Lung (tissue), 12 donors: ENCODE results near the gene PRDM12. TPM values are rescaled to one million over a fixed set of nuclear protein-coding genes. Genes with fewer than 3 reads are reported as not detected.

ENCODE experiments used
- ATAC-seq: fragments of 200-7000 bp; cut with Tn5 transposase; one replicate; pipeline ENCODE4 v1.9.1; 2020; ENCODE audit warnings: moderate number of reproducible peaks; ENCODE audit not compliant: insufficient read depth, low FRiP score
- DNase-seq, 3 donors: peaks; one replicate each; pipeline ENCODE4 v3.0.0-alpha.2; 2013 to 2017
- H3K27ac ChIP-seq, 2 donors: one replicate each; pipeline ENCODE4 v1.5.1; 2013; ENCODE audit warnings: mild to moderate bottlenecking in 2 of 2, moderate library complexity in 2 of 2, control low read depth in 1 of 2, inconsistent platforms in 1 of 2, low read depth in 1 of 2, low read length in 1 of 2
- H3K27me3 ChIP-seq, 3 donors: one replicate each; pipeline ENCODE4 v1.5.1; 2013; ENCODE audit warnings: low read length in 2 of 3; ENCODE audit not compliant: control insufficient read depth in 3 of 3, insufficient read depth in 3 of 3
- H3K36me3 ChIP-seq, 4 donors: one replicate each; pipeline ENCODE4 v1.5.1; 2013; ENCODE audit warnings: low read length in 4 of 4, mild to moderate bottlenecking in 1 of 4, moderate library complexity in 1 of 4; ENCODE audit not compliant: control insufficient read depth in 4 of 4, insufficient read depth in 4 of 4
- H3K4me1 ChIP-seq, 5 donors: one replicate each; pipeline ENCODE4 v1.5.1; 2013; ENCODE audit warnings: low read length in 5 of 5, mild to moderate bottlenecking in 2 of 5, moderate library complexity in 1 of 5; ENCODE audit not compliant: control insufficient read depth in 5 of 5, insufficient read depth in 5 of 5
- H3K4me3 ChIP-seq: one replicate; pipeline ENCODE4 v1.5.1; 2013; ENCODE audit warnings: mild to moderate bottlenecking, control low read depth, moderate library complexity
- H3K9ac ChIP-seq, 2 donors: one replicate each; pipeline ENCODE4 v1.5.1; 2013; ENCODE audit warnings: low read length in 2 of 2, control low read depth in 1 of 2; ENCODE audit not compliant: insufficient read depth in 1 of 2
- H3K9me3 ChIP-seq, 4 donors: one replicate each; pipeline ENCODE4 v1.5.1; 2013; ENCODE audit warnings: low read length in 3 of 4, mild to moderate bottlenecking in 1 of 4, moderate library complexity in 1 of 4; ENCODE audit not compliant: control insufficient read depth in 4 of 4, insufficient read depth in 3 of 4
- CTCF ChIP-seq: IDR thresholded peaks from 2 replicates; pipeline ENCODE4 v1.5.1; 2012; ENCODE audit warnings: mild to moderate bottlenecking; ENCODE audit errors: control extremely low read depth, extremely low read depth
- WGBS, 2 donors: extraction: QIAGEN DNeasy Blood & Tissue Kit; methylation state at CpG; one replicate each; pipeline ENCODE4 v1.1.7; 2013; 5-methylcytosine and 5-hydroxymethylcytosine counted together
- polyA plus RNA-seq, 2 donors: library from polyadenylated mRNA; stranded (reverse); fragments of 200-250 nt; gene quantifications; one replicate each; pipeline ENCODE4 v1.2.1, GENCODE V29; 2013
- total RNA-seq, 2 donors: library from RNA; depleted of rRNA in 1 of 2; stranded (reverse); fragments of >200 nt in 1 of 2; gene quantifications; one replicate each; pipeline ENCODE4 v1.2.1, GENCODE V29; 2014 to 2021
- donor health status: control.
- donor health status: control.
- donor health status: Bipolar disorder and iron deficiency.
- donor health status: healthy.
- donor health status: DM: yes; HTN: yes; CAD: no.

PRDM12 gene
- total and polyA plus RNA-seq, 4 donors, result 0.05 to 0.09 TPM; not detected in 2

GRCh38 chr9:130662970-130663257 is 1.5 kb upstream of the PRDM12 start:
- no peak for DNase-seq
- ATAC-seq, result no peak
- Histone ChIP-seq H3K9me3 (peaks cover 0 to 7% (median 0%) of the 10 kb centered on the region in 4 donors), H3K27ac (no peak overlapping the region), H3K36me3 (no peaks in the 10 kb centered on the region), H3K27me3 (peaks cover 10 to 85% (median 66%) of the 10 kb centered on the region in 3 donors), H3K9ac (no peak overlapping the region), H3K4me3 (no peak overlapping the region), H3K4me1 (peaks cover 0 to 28% (median 4%) of the 10 kb centered on the region in 5 donors)
- WGBS, 2 donors, result 1 to 4% methylated on average over 15 of the region's 15 CpGs
- TF ChIP-seq CTCF, result no peak

- ATAC-seq (no peak), DNase-seq (no peak)
- 1 to 2% methylated on average over 51 to 65 of the region's 65 CpGs for WGBS, 2 donors
- H3K27me3 ChIP-seq, result peaks cover 10 to 85% (median 66%) of the 10 kb centered on the region in 3 donors
- no peaks in the 10 kb centered on the region for H3K36me3 ChIP-seq
- no peak overlapping the region for H3K4me3 ChIP-seq
- no peak overlapping the region for H3K27ac ChIP-seq
- peaks cover 0 to 7% (median 0%) of the 10 kb centered on the region in 4 donors for H3K9me3 ChIP-seq
- H3K4me1 ChIP-seq, result peaks cover 0 to 28% (median 4%) of the 10 kb centered on the region in 5 donors
- no peak for TF ChIP-seq CTCF
- no peak overlapping the region for H3K9ac ChIP-seq
These were observed 977 bp upstream of the PRDM12 start for GRCh38 chr9:130663258-130663976.

GRCh38 chr9:130663977-130664250 is 480 bp upstream of the PRDM12 start:
- no peak for ATAC-seq
- DNase-seq, result peak in 2 of 3 donors; percentile 38 to 40
- Histone ChIP-seq H3K9ac (no peak overlapping the region), H3K27me3 (peaks cover 10 to 82% (median 66%) of the 10 kb centered on the region in 3 donors), H3K27ac (no peak overlapping the region), H3K4me1 (peaks cover 0 to 28% (median 4%) of the 10 kb centered on the region in 5 donors), H3K4me3 (no peak overlapping the region), H3K9me3 (peaks cover 0 to 7% (median 0%) of the 10 kb centered on the region in 4 donors), H3K36me3 (no peaks in the 10 kb centered on the region)
- 3 to 6% methylated on average over 16 to 19 of the region's 19 CpGs for WGBS, 2 donors
- TF ChIP-seq CTCF, result no peak

- 2 to 3% methylated on average over 22 to 26 of the region's 26 CpGs for WGBS, 2 donors
These were observed 636 bp downstream of the PRDM12 start for GRCh38 chr9:130665029-130665430.

More at GRCh38 chr9:130665029-130665430, 636 bp downstream of the PRDM12 start:
- peaks cover 0 to 76% (median 63%) of the 10 kb centered on the region in 3 donors for H3K27me3 ChIP-seq
- no peak for ATAC-seq
- peaks cover 0 to 7% (median 0%) of the 10 kb centered on the region in 4 donors for H3K9me3 ChIP-seq
- peaks cover 0 to 28% (median 4%) of the 10 kb centered on the region in 5 donors for H3K4me1 ChIP-seq
- H3K27ac ChIP-seq, result no peak overlapping the region
- H3K36me3 ChIP-seq, result no peaks in the 10 kb centered on the region
- DNase-seq, result no peak
- H3K9ac ChIP-seq, result no peak overlapping the region
- no peak for TF ChIP-seq CTCF
- H3K4me3 ChIP-seq, result no peak overlapping the region
